Daoy (cell line): ENCODE results near the gene RNF138. TPM values are rescaled to one million over a fixed set of nuclear protein-coding genes. Genes with fewer than 3 reads are reported as not detected.
"Not testable (repeated sequence)": the region's sequence is repeated elsewhere in the genome, so short reads cannot be mapped to it uniquely, and the experiment has no call there.

Experiments used
- DNase-seq: peaks from one replicate; pipeline ENCODE4 v3.0.0-alpha.2; 2015; ENCODE audit warnings: low read depth
- total RNA-seq: library from RNA; depleted of rRNA; stranded (reverse); fragments of >200 nt; shearing (Covaris generic); gene quantifications from 2 replicates; pipeline ENCODE4 v1.2.3, GENCODE V29; 2014; rRNA removed

The RNF138 gene
- total RNA-seq, 1 experiment from 2014 or later: 35.7 TPM

GRCh38 chr18:32175265-32175664 is 83.6 kb downstream of the RNF138 start:
- DNase-seq: no peak

GRCh38 chr18:32176745-32177144 is 85.1 kb downstream of the RNF138 start:
- DNase-seq: not testable (repeated sequence)

- DNase-seq: no peak
These were observed 85.9 kb downstream of the RNF138 start for GRCh38 chr18:32177530-32177929.

Other genes with a start within 250 kb of the RNF138 start
- 19.3 and 23.2 TPM in 2 replicates for gene TRAPPC8, start 148.7 kb upstream of the RNF138 start, total RNA-seq
- 0.18 and 0.57 TPM in 2 replicates for gene RNF125, start 73.0 kb upstream of the RNF138 start, total RNA-seq
- gene MEP1B, start 98.2 kb downstream of the RNF138 start, total RNA-seq: not detected in 2 replicates